Heart left ventricle (tissue), 16 donors: Measurements from ENCODE around the gene SLC30A3. TPM values are rescaled to one million over a fixed set of nuclear protein-coding genes. Genes with fewer than 3 reads are reported as not detected.

Experiments
- ATAC-seq, 4 donors: fragments of 200-7000 bp; cut with Tn5 transposase; one replicate each; pipeline ENCODE4 v1.9.1; 2020 to 2022; ENCODE audit warnings: moderate library complexity in 4 of 4, mild to moderate bottlenecking in 3 of 4, moderate number of reproducible peaks in 1 of 4
- DNase-seq, 5 donors: peaks; one replicate each; pipeline ENCODE4 v3.0.0-alpha.2; 2020
- H3K27ac ChIP-seq, 12 donors: fragments of 200-600 bp; sonication (generic) in 4 of 12; one replicate each; pipeline versions ENCODE4 v1.5.0 to v1.8.0; 2016 to 2022; ENCODE audit warnings: mild to moderate bottlenecking in 2 of 12
- H3K27me3 ChIP-seq, 9 donors: fragments of 200-600 bp; sonication (generic) in 2 of 9; one replicate each; pipeline versions ENCODE4 v1.5.1 to v1.8.0; 2016 to 2022; ENCODE audit warnings: mild to moderate bottlenecking in 3 of 9
- H3K36me3 ChIP-seq, 9 donors: fragments of 200-600 bp; sonication (generic) in 2 of 9; one replicate each; pipeline versions ENCODE4 v1.5.0 to v1.8.0; 2018 to 2022; ENCODE audit warnings: mild to moderate bottlenecking in 2 of 9
- H3K4me1 ChIP-seq, 12 donors: fragments of 200-600 bp; sonication (generic) in 4 of 12; one replicate each; pipeline versions ENCODE4 v1.5.0 to v1.8.0; 2016 to 2022; ENCODE audit warnings: mild to moderate bottlenecking in 3 of 12
- H3K4me3 ChIP-seq, 12 donors: fragments of 200-600 bp; sonication (generic) in 4 of 12; one replicate each; pipeline versions ENCODE4 v1.5.0 to v1.8.0; 2017 to 2022; ENCODE audit warnings: mild to moderate bottlenecking in 9 of 12, moderate library complexity in 4 of 12
- H3K9me3 ChIP-seq, 12 donors: fragments of 200-600 bp; sonication (generic) in 4 of 12; one replicate each; pipeline versions ENCODE4 v1.5.0 to v1.8.0; 2016 to 2022; ENCODE audit warnings: mild to moderate bottlenecking in 1 of 12
- CTCF ChIP-seq, 12 donors: fragments of 200-600 bp; sonication (generic) in 4 of 12; IDR thresholded peaks; one replicate each; pipeline versions ENCODE4 v1.5.0 to v1.8.0; 2018 to 2022; ENCODE audit warnings: antibody characterized with exemption in 12 of 12, mild to moderate bottlenecking in 5 of 12
- POLR2A ChIP-seq, 2 donors: fragments of 450-650 bp; IDR thresholded peaks; one replicate each; pipeline ENCODE4 v1.6.1; 2017; ENCODE audit warnings: antibody characterized with exemption in 2 of 2, mild to moderate bottlenecking in 2 of 2, moderate library complexity in 2 of 2
- WGBS, 4 donors: extraction: QIAGEN DNeasy Blood & Tissue Kit in 2 of 4; methylation state at CpG; one replicate each; pipeline versions ENCODE4 v1.1.5 to v1.1.7; 2013 to 2018; 5-methylcytosine and 5-hydroxymethylcytosine counted together
- intact Hi-C, 10 donors: fragments of 100-400 bp; cut with DNase I; formaldehyde crosslinking; loops; one replicate each; pipeline versions ENCODE4 v1.11.1 to v1.14.2; 2022
- long read RNA-seq, 3 donors: library from polyadenylated mRNA; unstranded; transcript quantifications; one replicate each; pipeline ENCODE4 v2.0.0, GENCODE V29; 2020 to 2021
- polyA plus RNA-seq, 2 donors: library from polyadenylated mRNA; stranded (reverse); fragments of 200-250 nt; gene quantifications; one replicate each; pipeline ENCODE4 v1.2.3, GENCODE V29; 2013
- total RNA-seq, 9 donors: library from RNA; depleted of rRNA in 2 of 9; stranded (reverse); fragments of >200 nt in 2 of 9; fragmentation: NEBNext Ultra II Directional in 3 of 9; extraction: Animal tissue kit (Norgen Biotek cat#: 25700) in 3 of 9; gene quantifications; one replicate each; pipeline versions ENCODE4 v1.1.0 to v1.2.4, GENCODE V29; 2016 to 2023
- donor health status: ischemic (EF 13 %, LVEDD 7.1; RV severe dilation, severe dysfunction).
- donor health status: healthy with polysubstance abuse.
- donor health status: DM: no; HTN: yes; CAD: no.
- donor health status: DM: no; HTN: no; CAD: no.
- donor health status: ischemic (EF 25% LVEDD 6.9; RV normal size, moderate dysfunction).
- donor health status: ischemic (EF 25% LVEDD 5.7; RV mildly dilated, moderate dysfunction).
- donor health status: healthy.
- donor health status: DM: yes; HTN: yes; CAD: no.
- donor health status: ischemic (EF 35%, LVEDD 5.7; RV mildly dilated, moderate dysfunction).
- donor health status: nonischemic (EF 11% LVEDD 7.7; RV severe dilation, severe dysfunction).
- donor health status: DM: yes; HTN: yes; CAD: no.
- donor health status: PGD.
- donor health status: ischemic (EF 29% LVEDD 5.4; RV normal size, mild dysfunction).
- donor health status: nonischemic (EF 23%, LVEDD 6.1; RV moderate dilation, normal function).

SLC30A3 gene
- 10 to 100 TPM in 2 of 9 donors, 1 to 10 TPM in 7; 5.0 to 18.1 (median 9.0) TPM for total RNA-seq
- 1 to 10 TPM; 5.6 to 9.2 TPM for polyA plus RNA-seq
- long read RNA-seq, donor 1, partial matches to known transcripts = 0 of 6 reads
- long read RNA-seq, donor 1, other reads (novel, unspliced or antisense) = 1 of 6 reads
- long read RNA-seq, donor 2, transcript SLC30A3-210 (4 exons, 3,448 nt) = minor isoform, 9 of 95 reads
- long read RNA-seq, donor 2, transcript SLC30A3-201 (8 exons, 2,260 nt) = major isoform, 60 of 95 reads
- long read RNA-seq, donor 2, partial matches to known transcripts = 7 of 95 reads
- long read RNA-seq, donor 2, other reads (novel, unspliced or antisense) = 18 of 95 reads
- long read RNA-seq, donor 3, transcript SLC30A3-201 (8 exons, 2,260 nt) = major isoform, 7 of 13 reads
- long read RNA-seq, donor 3, partial matches to known transcripts = 2 of 13 reads
- long read RNA-seq, donor 3, other reads (novel, unspliced or antisense) = 2 of 13 reads

GRCh38 chr2:27262379-27263286 is at the start of gene SLC30A3:
Gene SLC30A3, minus strand, starts transcription at chr2:27263047. Its CDS starts 141 bp downstream, at chr2:27262906.
- Histone ChIP-seq H3K36me3 (no peaks in the 10 kb centered on the region), H3K4me1 (peaks cover 0 to 43% (median 26%) of the 10 kb centered on the region in 12 donors), H3K4me3 (peak within 1 kb of the TSS; percentile 33 to 81 (median 62)), H3K9me3 (no peaks in the 10 kb centered on the region), H3K27ac (peak within 1 kb of the TSS in 3 of 12 donors; percentile 18 to 80 (median 57)), H3K27me3 (peaks cover 21 to 92% (median 38%) of the 10 kb centered on the region in 9 donors)
- intact Hi-C loops = loop anchor here in 3 of 10 donors (2.0 to 5.0 kb wide), 2 partner anchors 18 to 40 kb away; no protein-coding TSS in a partner anchor
- peak; percentile 73 to 86 (median 75) for DNase-seq
- no peak for TF ChIP-seq POLR2A (IDR thresholded peaks at IDR 0.05)
- peak in 1 of 12 donors; percentile 19 for TF ChIP-seq CTCF (IDR thresholded peaks at IDR 0.05)
- peak; percentile 74 to 81 (median 78) for ATAC-seq
- 0 to 1% (median 1%) methylated on average over 19 to 96 of the region's 96 CpGs for WGBS, 4 donors

- H3K36me3 ChIP-seq = peaks cover 0 to 42% (median 28%) of the 10 kb centered on the region in 9 donors
- ATAC-seq = no peak
- no peak for DNase-seq
Measured at GRCh38 chr2:27312152-27312551, 49.3 kb upstream of the SLC30A3 start.

GRCh38 chr2:27309651-27310050 is 46.8 kb upstream of the SLC30A3 start:
- intact Hi-C loops = loop anchor here in 1 of 10 donors (10.0 kb wide), 1 partner anchor 205 kb away; no protein-coding TSS in a partner anchor
- ATAC-seq (no peak), DNase-seq (no peak)
- WGBS, 4 donors = 67 to 82% (median 77%) methylated on average over 6 of the region's 6 CpGs
- H3K4me3 ChIP-seq = no peak overlapping the region
- no peaks in the 10 kb centered on the region for H3K9me3 ChIP-seq
- H3K27me3 ChIP-seq = peaks cover 0 to 45% (median 23%) of the 10 kb centered on the region in 9 donors
- H3K4me1 ChIP-seq = peaks cover 0 to 28% (median 10%) of the 10 kb centered on the region in 12 donors
- H3K36me3 ChIP-seq = peaks cover 0 to 47% (median 38%) of the 10 kb centered on the region in 9 donors
- H3K27ac ChIP-seq = no peak overlapping the region
- TF ChIP-seq CTCF (IDR thresholded peaks at IDR 0.05) (no peak), POLR2A (IDR thresholded peaks at IDR 0.05) (no peak)

More at GRCh38 chr2:27312152-27312551, 49.3 kb upstream of the SLC30A3 start:
- 90 to 94% (median 91%) methylated on average over 3 of the region's 3 CpGs for WGBS, 4 donors
- intact Hi-C loops = no loop called here
- H3K9me3 ChIP-seq = no peaks in the 10 kb centered on the region
- TF ChIP-seq POLR2A (IDR thresholded peaks at IDR 0.05) (no peak), CTCF (IDR thresholded peaks at IDR 0.05) (no peak)
- no peak overlapping the region for H3K27ac ChIP-seq
- peaks cover 0 to 20% (median 9%) of the 10 kb centered on the region in 9 donors for H3K27me3 ChIP-seq
- no peak overlapping the region for H3K4me3 ChIP-seq
- peaks cover 0 to 25% (median 8%) of the 10 kb centered on the region in 12 donors for H3K4me1 ChIP-seq
